Motor neuron (in vitro differentiated cells): ENCODE results near the gene RAD51B. TPM values are rescaled to one million over a fixed set of nuclear protein-coding genes. Genes with fewer than 3 reads are reported as not detected.

ENCODE experiments used
- ATAC-seq, 8 experiments: fragments of 200-7000 bp; cut with Tn5 transposase; replicated peaks in 6 of 8; 2 replicates each; pipeline ENCODE4 v1.8.0; 2021; ENCODE audit warnings: mild to moderate bottlenecking in 8 of 8, moderate library complexity in 8 of 8
- H3K27ac ChIP-seq, 2 donors: fragments of 250-450 bp; sonication (Bioruptor Pico); 2 replicates each; pipeline ENCODE4 v1.9.0; 2021; ENCODE audit warnings: antibody characterized with exemption in 2 of 2, mild to moderate bottlenecking in 2 of 2, moderate library complexity in 1 of 2
- H3K4me1 ChIP-seq, 2 donors: fragments of 250-450 bp; sonication (Bioruptor Pico); replicated peaks in 1 of 2; 2 replicates each; pipeline ENCODE4 v1.6.1; 2021; ENCODE audit warnings: antibody characterized with exemption in 2 of 2, mild to moderate bottlenecking in 2 of 2, moderate library complexity in 1 of 2
- H3K4me3 ChIP-seq, 5 donors: fragments of 250-450 bp; sonication (Bioruptor Pico); 2 replicates each; pipeline ENCODE4 v1.9.0; 2021; ENCODE audit warnings: antibody characterized with exemption in 5 of 5, mild to moderate bottlenecking in 5 of 5, moderate library complexity in 4 of 5
- WGBS, 10 experiments: fragments of 450-650 bp; shearing (Covaris generic); methylation state at CpG; one replicate each; pipeline ENCODE4 v1.0.0; 2022; 5-methylcytosine and 5-hydroxymethylcytosine counted together
- in situ Hi-C, 9 experiments: fragments of 400-800 bp; cut with MboI; loops; one replicate each; pipeline ENCODE4 v1.15.0; 2021; ENCODE audit warnings: low sequenced_read_pairs in 9 of 9, low pct_unique_long_range_greater_than_20kb in 2 of 9; ENCODE audit not compliant: unreplicated experiment in 9 of 9
- total RNA-seq, 8 experiments: library from RNA; unstranded; fragments of 300-600 nt; gene quantifications; 2 replicates each; pipeline versions ENCODE4 v1.2.3 to v1.2.4, GENCODE V29; 2022

RAD51B gene
- total RNA-seq, 8 experiments from 2014 or later = 5.4 to 37.7 (median 11.0) TPM

DNA sequence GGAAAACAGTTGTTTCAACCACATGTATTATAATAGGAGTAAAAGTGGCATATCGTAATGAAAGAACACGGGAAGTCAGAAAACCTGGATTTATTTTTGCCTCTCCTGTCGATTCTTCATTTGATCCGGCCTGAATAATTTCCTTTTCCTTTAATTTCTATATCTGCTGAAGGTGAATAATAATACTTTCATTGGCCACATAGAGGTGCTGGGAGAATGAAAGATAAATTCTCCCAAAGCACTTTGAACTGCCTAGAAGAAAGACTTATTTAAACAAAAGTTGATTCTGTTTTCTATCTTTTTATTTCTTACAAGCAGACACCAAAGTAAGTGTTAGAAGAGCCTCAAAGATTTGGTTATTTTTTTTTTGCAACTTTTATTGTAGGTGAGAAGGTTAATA, 339.1 kb downstream of the RAD51B start:
- WGBS, 10 experiments = 71 to 100% (median 90%) methylated on average over 2 to 4 of the region's 4 CpGs; no CpG with 5 or more reads in 1 of the 10 experiments
- H3K4me3 ChIP-seq = no peak overlapping the region
- ATAC-seq = no peak
- peaks cover 0 to 11% of the 10 kb centered on the region in 2 donors for H3K4me1 ChIP-seq
- in situ Hi-C loops = no loop called here
- no peak overlapping the region for H3K27ac ChIP-seq

DNA sequence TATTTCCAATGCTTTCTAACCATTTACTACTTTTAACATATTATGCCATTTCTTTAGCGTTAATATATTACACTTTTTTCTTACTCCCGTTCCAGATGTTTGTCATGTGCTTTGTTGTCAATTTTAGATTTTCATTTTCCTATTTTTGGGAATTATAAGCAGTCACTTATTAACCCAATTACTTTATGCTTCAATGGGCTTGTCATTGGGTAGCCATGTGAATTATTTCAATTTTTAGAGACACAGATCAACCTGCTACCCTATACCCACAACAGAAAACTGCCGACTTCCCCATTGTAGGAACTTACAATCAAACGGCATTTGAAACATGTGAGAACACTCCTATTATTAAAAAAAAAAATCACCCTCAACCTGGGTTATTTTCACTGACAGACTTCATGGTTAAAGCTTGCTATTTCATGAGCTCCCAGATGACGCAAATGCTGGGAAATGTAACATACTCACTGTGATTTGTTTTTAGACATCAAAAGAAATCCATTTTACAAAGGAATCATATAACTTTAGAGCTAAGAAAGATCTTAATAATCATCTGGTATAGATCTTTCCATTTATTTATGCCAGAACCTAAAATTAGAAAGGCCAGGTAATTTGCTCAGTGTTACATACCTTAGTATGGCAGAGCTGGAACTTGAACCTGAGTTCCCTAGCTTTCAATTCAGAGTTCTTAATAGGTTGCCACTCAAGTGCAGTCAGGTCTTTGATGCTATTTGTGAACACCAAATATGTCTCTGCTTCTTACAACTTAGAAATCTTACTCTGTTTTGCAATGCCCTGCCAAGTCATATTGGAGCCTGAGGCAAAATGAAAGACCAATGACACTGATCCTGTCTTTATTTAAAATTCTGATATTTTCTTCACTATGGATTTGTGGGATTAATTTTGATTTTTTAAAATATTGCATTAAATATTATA, 340.4 kb downstream of the RAD51B start:
- in situ Hi-C loops = no loop called here
- Histone ChIP-seq H3K4me1 (peaks cover 0 to 11% of the 10 kb centered on the region in 2 donors), H3K4me3 (no peak overlapping the region), H3K27ac (no peak overlapping the region)
- 72 to 100% (median 88%) methylated on average over 2 to 5 of the region's 5 CpGs for WGBS, 10 experiments
- no peak for ATAC-seq

DNA sequence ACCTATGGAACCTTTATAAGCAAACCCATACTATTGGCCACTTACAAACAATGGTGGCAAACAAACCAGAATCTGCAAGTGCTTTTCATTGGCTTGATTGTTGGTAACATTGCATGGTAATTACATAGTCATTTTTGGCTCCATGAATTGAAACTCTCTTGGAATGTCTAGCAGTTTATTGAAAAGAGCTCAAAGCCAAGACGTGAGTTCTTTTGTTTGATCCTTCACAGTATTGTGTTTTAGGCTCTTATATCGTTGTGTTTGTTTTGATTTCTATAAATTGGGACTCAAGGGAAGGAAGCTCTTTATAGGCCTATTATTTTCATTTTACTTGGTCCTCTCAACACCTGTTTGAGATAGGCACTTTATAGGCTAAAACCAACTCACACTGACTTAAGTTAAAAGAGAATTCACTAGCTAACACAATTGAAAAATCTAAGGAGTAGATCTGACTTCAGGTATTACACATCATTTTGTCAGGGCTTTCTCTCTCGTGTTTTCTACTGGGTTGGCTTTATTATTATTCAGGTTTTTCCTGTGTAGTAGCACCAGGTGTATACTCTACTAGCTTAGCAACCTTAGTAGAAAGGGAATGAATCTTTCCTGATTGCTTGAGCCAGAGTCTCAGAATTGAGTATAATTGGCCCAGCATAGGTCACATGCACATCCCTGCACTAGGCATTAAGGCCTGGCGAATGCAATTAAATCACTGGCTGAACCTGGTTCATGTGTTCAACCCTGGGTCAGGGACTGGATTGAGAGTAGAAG, 341.4 kb downstream of the RAD51B start:
- WGBS, 10 experiments = 60 to 100% (median 83%) methylated on average over 1 to 4 of the region's 4 CpGs; no CpG with 5 or more reads in 1 of the 10 experiments
- ATAC-seq = no peak
- peaks cover 0 to 9% of the 10 kb centered on the region in 2 donors for H3K4me1 ChIP-seq
- H3K4me3 ChIP-seq = no peak overlapping the region
- in situ Hi-C loops = no loop called here
- H3K27ac ChIP-seq = no peak overlapping the region

DNA sequence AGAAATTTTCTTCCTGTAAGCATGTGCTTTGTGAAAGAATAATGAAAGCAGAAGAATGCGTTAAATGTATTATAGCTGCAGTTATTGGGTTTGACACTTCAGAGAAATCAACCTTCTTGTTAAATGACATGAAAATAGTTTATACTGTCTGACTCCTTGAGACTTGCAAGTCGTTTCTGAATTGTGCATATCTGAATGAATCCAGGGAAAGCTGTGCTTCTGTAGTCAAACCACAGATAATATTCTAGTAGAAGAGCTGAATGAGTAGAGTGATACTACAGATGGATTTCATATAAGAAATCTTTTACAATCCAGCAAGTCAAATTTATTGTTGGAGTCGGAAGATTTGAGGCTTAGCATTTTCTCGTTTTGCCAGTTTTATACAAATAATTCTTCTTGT, 343.3 kb downstream of the RAD51B start:
- WGBS, 10 experiments = 38 to 100% (median 85%) methylated on average over 1 to 4 of the region's 4 CpGs
- no peak overlapping the region for H3K27ac ChIP-seq
- peak in 3 of 8 experiments; percentile 37 to 52 (median 38) for ATAC-seq
- H3K4me1 ChIP-seq = peaks cover 0 to 4% of the 10 kb centered on the region in 2 donors
- in situ Hi-C loops = no loop called here
- H3K4me3 ChIP-seq = no peak overlapping the region

DNA sequence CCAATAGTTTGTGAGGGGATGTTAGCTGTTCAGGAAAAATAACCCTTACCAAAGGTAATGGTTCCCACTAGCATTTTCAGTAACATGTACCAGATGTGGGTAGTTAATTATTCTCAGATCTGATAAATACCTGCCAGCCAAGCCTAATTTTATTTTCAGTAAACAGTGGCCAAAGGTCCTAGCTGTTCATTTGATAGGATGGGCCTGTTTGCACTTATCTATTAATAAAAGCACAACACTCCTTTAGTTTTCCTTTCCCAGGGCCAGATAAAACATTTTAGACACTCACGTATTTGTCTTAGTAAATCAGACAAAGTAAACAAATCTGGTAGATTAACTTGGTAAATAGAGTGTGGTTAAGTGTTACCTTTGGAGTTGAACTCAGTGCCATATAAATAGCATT, 345.1 kb downstream of the RAD51B start:
- Histone ChIP-seq H3K4me1 (peaks cover 0 to 10% of the 10 kb centered on the region in 2 donors), H3K27ac (no peak overlapping the region), H3K4me3 (no peak overlapping the region)
- no peak for ATAC-seq
- WGBS, 10 experiments = 38 to 100% (median 80%) methylated on average over 1 of the region's 1 CpG; no CpG with 5 or more reads in 4 of the 10 experiments
- in situ Hi-C loops = no loop called here

DNA sequence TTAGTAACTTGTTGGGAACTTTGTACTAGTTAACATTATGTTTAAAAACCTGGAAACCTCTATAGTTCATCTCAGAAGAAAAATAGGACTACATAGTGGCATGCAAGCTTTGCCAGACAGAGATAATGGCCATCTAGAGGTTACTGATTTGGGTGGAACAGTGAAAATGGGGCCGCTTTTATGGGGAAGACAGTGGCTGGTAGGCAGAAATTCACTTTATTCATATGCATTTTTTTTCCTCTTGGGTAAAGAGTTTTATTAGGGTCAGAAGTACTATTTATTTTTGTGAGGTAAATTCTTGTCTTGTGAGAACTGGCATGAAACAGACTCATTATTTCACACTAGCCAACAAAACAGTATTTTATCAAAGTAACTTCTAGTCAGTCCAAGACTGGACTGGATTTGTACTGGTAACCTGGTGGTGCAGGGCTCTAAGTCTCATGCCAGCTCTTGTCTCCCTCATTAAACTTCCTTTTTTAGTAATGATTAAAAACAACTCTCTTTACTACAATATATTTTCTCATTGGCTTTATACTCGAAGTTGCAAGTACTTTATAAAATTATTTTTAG, 345.8 kb downstream of the RAD51B start:
- in situ Hi-C loops = no loop called here
- ATAC-seq = no peak

DNA sequence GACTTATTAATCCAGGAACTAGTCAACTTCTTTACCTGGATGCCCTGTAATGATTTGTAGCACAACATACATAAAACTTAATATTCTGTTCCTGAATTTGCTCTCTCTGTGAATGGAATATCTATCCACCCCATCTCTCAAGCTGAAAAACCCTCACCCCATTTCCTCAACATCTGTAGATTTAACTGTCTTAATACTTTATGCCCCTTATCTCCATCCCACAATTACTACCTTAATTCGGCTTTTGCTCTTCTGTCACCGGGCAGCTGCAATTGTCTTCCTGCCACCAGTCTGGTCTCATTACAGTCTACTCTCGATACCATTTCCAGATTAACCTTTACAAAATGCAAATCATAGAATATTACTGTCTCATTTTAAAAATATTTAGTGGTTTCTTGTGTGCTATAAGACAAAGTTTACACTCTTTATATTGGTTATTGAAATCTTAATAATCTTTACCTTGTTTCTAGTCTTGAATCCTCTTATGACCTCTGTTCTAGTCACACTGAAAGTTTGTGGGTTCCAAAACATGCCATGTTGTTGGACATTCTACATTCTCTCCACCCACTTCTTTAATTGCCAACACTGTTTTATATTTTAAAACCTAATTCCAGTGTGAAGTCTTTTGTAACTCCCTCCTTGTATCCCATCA, 347.3 kb downstream of the RAD51B start:
- Histone ChIP-seq H3K4me3 (no peak overlapping the region), H3K4me1 (peaks cover 0 to 10% of the 10 kb centered on the region in 2 donors)
- 78 to 100% (median 94%) methylated on average over 1 to 3 of the region's 3 CpGs; no CpG with 5 or more reads in 1 of the 10 experiments for WGBS, 10 experiments

More for the DNA sequence above, 345.8 kb downstream of the RAD51B start:
- 38 to 84% (median 79%) methylated on average over 1 to 2 of the region's 2 CpGs; no CpG with 5 or more reads in 1 of the 10 experiments for WGBS, 10 experiments
- no peak overlapping the region for H3K27ac ChIP-seq
- H3K4me3 ChIP-seq = no peak overlapping the region
- H3K4me1 ChIP-seq = peaks cover 0 to 10% of the 10 kb centered on the region in 2 donors

DNA sequence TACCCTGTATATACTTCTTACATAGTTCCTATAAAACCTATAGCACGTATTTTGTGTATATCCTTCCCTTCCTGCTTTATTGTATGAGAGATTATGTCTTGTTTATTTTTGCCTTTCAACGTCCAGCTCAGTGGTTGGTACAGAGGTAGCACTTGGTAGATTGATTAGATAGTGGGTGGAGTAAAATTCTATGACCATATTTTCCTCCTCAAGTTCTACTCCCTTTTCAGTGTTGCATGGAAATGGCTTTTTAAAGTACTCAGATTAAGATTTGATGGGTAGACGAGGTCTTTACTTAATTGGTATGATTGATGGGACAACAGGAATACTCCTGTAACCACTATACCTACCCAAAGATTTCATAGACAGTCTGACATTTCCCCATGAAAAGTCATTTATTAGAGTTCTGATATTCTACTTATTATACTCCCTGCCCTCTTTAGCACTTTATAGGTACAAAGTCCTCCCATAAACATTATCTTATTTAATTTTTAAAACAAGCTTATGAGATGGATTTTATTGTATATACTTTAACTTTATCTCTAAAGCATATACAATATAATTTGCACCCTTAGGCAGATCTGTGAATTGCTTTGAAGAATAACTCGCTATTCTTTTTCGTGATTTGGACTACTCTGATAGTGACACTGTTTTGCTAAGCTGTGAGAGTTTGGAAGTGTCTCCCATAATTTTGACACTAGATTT, 348.0 kb downstream of the RAD51B start:
- no peak for ATAC-seq
- H3K4me3 ChIP-seq = no peak overlapping the region
- 72 to 100% (median 94%) methylated on average over 1 to 5 of the region's 5 CpGs for WGBS, 10 experiments
- peaks cover 2 to 10% of the 10 kb centered on the region in 2 donors for H3K4me1 ChIP-seq
- no peak overlapping the region for H3K27ac ChIP-seq
- in situ Hi-C loops = no loop called here

More for the DNA sequence above, 347.3 kb downstream of the RAD51B start:
- in situ Hi-C loops = no loop called here
- no peak overlapping the region for H3K27ac ChIP-seq
- no peak for ATAC-seq

DNA sequence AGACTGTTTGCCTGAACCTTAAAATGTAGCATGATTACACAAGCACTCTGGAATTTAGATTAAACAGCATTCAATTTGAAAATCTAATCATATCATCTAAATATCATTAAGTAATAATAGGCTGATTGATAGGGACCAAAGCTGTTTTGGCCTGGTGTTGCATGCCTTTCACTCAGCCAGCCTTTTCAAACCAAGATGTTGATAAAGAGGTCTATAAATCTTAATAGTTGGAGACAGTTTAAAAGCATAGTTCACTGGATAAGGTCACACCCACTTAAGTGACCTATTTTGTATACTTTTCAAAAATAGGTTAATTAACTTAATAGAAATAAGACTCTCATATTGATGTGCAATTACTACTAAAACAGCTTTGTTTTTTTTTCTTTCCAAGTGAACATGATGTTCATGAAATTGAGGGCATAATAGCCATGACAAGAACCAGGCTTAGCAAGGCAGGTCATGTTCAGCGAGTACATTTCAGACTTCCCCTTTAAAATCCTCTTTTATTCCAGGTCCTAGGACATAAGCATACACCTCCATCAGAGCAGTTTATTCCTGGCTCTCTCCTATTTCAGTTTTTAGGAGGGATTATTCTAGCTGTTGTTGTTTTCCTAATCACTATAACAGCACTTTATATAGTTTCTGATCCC, 349.0 kb downstream of the RAD51B start:
- WGBS, 10 experiments = 50 to 100% (median 85%) methylated on average over 1 of the region's 1 CpG; no CpG with 5 or more reads in 4 of the 10 experiments
- Histone ChIP-seq H3K4me1 (peaks cover 7 to 10% of the 10 kb centered on the region in 2 donors), H3K4me3 (no peak overlapping the region), H3K27ac (no peak overlapping the region)
- in situ Hi-C loops = no loop called here
- ATAC-seq = peak in 3 of 8 experiments; percentile 51 to 86 (median 52)

DNA sequence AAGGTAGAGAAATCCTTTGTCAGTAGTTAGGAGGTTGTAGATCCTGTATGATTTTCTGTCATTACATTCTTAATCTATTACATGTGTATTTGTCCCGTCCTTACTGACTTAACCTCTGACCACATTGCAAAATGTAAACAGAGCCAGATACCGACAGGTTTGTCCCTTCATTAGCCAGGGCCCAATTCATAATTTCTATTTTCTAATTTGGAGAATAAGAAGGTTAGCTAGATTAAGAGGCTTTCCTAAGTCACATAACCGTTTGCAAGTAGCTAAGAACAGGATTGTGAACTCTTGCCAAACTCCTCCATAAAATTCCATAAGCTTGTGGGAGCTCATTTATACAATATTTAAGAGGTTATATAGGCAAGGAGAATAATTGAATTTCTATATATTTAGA, 352.6 kb downstream of the RAD51B start:
- in situ Hi-C loops = no loop called here
- no peak for ATAC-seq
- H3K4me3 ChIP-seq = no peak overlapping the region
- no peak overlapping the region for H3K27ac ChIP-seq
- H3K4me1 ChIP-seq = peaks cover 7 to 10% of the 10 kb centered on the region in 2 donors
- WGBS, 10 experiments = 38 to 78% (median 55%) methylated on average over 1 to 3 of the region's 3 CpGs; no CpG with 5 or more reads in 2 of the 10 experiments

DNA sequence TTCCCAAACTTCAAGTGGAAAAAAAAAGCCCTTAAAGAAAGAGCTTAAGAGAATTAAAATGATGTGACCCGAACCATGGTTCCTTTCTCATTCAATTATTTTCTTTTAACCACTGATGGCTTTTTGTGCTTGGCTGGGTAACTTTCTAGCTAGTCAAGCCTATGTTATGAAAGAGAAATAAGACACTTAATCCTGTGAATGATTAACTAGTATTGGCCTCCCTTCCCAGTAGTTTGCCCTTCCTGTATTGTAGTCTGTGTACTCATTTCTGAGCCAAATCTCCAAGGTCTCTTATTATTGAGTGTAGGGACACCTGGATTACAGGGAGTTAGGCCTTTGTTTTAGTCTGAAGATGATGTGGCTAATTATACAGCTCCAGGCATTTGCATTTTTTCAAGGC, 353.0 kb downstream of the RAD51B start:
- in situ Hi-C loops = no loop called here
- Histone ChIP-seq H3K4me1 (peaks cover 7 to 10% of the 10 kb centered on the region in 2 donors), H3K27ac (no peak overlapping the region), H3K4me3 (no peak overlapping the region)
- WGBS, 10 experiments = 9 to 100% (median 83%) methylated on average over 1 of the region's 1 CpG; no CpG with 5 or more reads in 3 of the 10 experiments
- peak in 2 of 8 experiments; percentile 16 to 21 for ATAC-seq
